RWPE2 (cell line): ENCODE measurements around the gene NR5A1.

Source experiments
- ATAC-seq: fragments of 200-7000 bp; cut with Tn5 transposase; 3 replicates; pipeline ENCODE4 v1.9.1; 2021; ENCODE audit warnings: low read depth
- DNase-seq: peaks from one replicate; pipeline ENCODE4 v3.0.0-alpha.2; 2020; ENCODE audit warnings: low spot score
- H3K27ac ChIP-seq: fragments of 450-650 bp; 2 replicates; pipeline ENCODE4 v1.5.1; 2017; ENCODE audit warnings: mild to moderate bottlenecking; ENCODE audit not compliant: poor library complexity, severe bottlenecking
- H3K27me3 ChIP-seq: fragments of 250-450 bp; sonication (Bioruptor Pico); 2 replicates; pipeline ENCODE4 v1.5.1; 2021; ENCODE audit warnings: mild to moderate bottlenecking, moderate library complexity; ENCODE audit not compliant: insufficient read depth, poor library complexity, severe bottlenecking
- H3K36me3 ChIP-seq: fragments of 250-450 bp; sonication (Bioruptor Pico); 2 replicates; pipeline ENCODE4 v1.5.1; 2020; ENCODE audit warnings: low read depth, mild to moderate bottlenecking, moderate library complexity
- H3K4me1 ChIP-seq: fragments of 250-450 bp; sonication (Bioruptor Pico); 2 replicates; pipeline ENCODE4 v1.5.1; 2021; ENCODE audit warnings: mild to moderate bottlenecking, moderate library complexity; ENCODE audit not compliant: insufficient read depth, poor library complexity, severe bottlenecking
- H3K4me3 ChIP-seq: fragments of 250-450 bp; sonication (Bioruptor Pico); 2 replicates; pipeline ENCODE4 v1.5.1; 2021; ENCODE audit warnings: mild to moderate bottlenecking, moderate library complexity; ENCODE audit not compliant: severe bottlenecking
- H3K9me3 ChIP-seq: fragments of 250-450 bp; sonication (Bioruptor Pico); 2 replicates; pipeline ENCODE4 v1.5.1; 2021; ENCODE audit warnings: mild to moderate bottlenecking, moderate library complexity; ENCODE audit not compliant: severe bottlenecking
- CTCF ChIP-seq: fragments of 450-650 bp; IDR thresholded peaks from one replicate; pipeline ENCODE4 v1.5.1; 2017; ENCODE audit warnings: mild to moderate bottlenecking, moderate library complexity; ENCODE audit not compliant: poor library complexity, severe bottlenecking

The NR5A1 gene

DNA sequence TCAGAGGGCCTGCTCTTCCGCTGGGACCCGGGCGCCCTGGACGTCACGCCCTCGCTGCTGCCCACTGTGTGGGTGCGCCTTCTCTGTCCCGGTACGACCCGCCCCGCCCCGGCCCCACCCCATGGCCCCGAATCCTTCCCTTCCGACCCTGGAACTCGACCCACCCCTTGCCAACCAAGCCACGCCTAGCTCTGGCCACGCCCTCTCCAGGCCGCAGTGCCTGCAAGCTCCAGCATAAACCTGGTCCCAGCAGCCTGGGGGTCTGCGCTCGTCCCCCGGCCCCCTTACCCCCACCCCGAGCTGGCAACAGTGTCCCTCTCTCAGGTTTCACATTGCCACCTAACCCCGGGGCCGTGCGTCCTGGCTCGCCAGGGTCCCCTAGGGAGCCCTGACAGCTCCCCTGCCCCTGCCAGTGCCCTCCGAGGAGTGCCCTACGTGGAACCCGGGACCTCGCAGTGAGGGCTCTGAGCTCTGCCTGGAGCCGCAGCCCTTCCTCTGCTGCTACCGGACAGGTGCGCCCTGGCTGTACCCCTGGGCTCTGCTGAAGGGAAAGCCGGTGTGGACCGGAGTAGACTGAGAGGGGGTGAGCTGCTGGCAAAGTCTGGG lies 53.5 kb downstream of the NR5A1 start:
- H3K27me3 ChIP-seq = no peaks in the 10 kb centered on the region
- DNase-seq (no peak), ATAC-seq (peak; percentile 40)
- H3K4me3 ChIP-seq = peak overlapping the region; percentile 20
- no peaks in the 10 kb centered on the region for H3K4me1 ChIP-seq
- TF ChIP-seq CTCF = no peak
- H3K27ac ChIP-seq = no peak overlapping the region
- H3K36me3 ChIP-seq = no peaks in the 10 kb centered on the region
- H3K9me3 ChIP-seq = no peaks in the 10 kb centered on the region

DNA sequence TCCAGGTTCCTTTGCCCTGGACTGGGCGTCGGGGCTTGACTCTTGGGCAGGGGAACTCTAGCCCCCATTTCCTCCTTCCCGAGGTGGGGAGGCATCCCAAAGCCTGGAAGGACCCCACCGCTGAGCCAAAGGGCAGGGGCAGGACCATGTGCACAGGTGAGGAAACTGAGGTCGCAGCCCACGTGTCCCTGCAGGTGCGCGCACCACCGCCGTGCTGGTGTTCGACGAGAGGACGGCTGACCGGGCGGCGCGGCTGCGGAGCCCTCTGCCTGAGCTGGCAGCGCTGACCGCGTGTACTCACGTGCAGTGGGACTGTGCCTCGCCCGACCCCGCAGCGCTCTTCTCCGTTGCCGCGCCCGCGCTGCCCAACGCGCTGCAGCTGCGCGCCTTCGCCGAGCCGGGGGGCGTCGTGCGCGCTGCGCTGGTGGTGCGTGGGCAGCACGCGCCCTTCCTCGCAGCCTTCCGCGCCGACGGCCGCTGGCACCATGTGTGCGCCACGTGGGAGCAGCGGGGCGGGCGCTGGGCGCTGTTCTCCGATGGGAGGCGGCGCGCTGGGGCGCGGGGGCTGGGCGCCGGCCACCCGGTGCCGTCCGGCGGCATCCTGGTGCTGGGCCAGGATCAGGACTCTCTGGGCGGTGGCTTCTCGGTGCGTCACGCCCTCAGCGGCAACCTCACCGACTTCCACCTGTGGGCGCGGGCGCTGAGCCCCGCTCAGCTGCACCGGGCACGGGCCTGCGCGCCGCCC lies 54.2 kb downstream of the NR5A1 start:
- no peak overlapping the region for H3K27ac ChIP-seq
- H3K4me1 ChIP-seq = no peaks in the 10 kb centered on the region
- no peaks in the 10 kb centered on the region for H3K9me3 ChIP-seq
- TF ChIP-seq CTCF = no peak
- H3K4me3 ChIP-seq = peak overlapping the region; percentile 20
- H3K36me3 ChIP-seq = no peaks in the 10 kb centered on the region
- DNase-seq (no peak), ATAC-seq (peak; percentile 46)
- no peaks in the 10 kb centered on the region for H3K27me3 ChIP-seq

DNA sequence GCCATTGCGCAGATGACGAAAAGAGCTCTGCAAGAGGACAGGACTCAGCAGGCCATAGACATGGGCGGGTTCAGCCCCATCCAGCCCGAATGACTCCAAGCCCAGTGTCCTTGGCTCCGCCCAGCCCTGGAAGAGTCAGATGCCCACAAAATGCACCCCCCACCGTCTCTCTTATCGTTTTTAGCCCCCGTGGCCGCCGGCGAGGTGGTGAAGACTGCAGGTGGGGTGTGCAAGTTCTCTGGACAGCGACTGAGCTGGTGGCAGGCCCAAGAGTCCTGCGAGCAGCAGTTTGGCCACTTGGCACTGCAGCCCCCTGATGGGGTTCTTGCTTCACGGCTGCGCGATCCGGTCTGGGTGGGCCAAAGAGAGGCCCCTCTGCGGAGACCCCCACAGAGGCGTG lies 54.9 kb downstream of the NR5A1 start:
- Histone ChIP-seq H3K9me3 (no peaks in the 10 kb centered on the region), H3K36me3 (no peaks in the 10 kb centered on the region), H3K4me1 (peaks cover under 1% of the 10 kb centered on the region), H3K27me3 (no peaks in the 10 kb centered on the region), H3K4me3 (no peak overlapping the region), H3K27ac (no peak overlapping the region)
- ATAC-seq (no peak), DNase-seq (no peak)
- TF ChIP-seq CTCF = no peak

GRCh38 chr9:124450931-124451661 lies 56.1 kb downstream of the NR5A1 start:
- ATAC-seq (no peak), DNase-seq (no peak)
- H3K4me1 ChIP-seq = peaks cover 5% of the 10 kb centered on the region
- no peak for TF ChIP-seq CTCF
- peak overlapping the region; percentile 16 for H3K4me3 ChIP-seq
- no peak overlapping the region for H3K27ac ChIP-seq
- H3K9me3 ChIP-seq = no peaks in the 10 kb centered on the region
- no peaks in the 10 kb centered on the region for H3K27me3 ChIP-seq
- no peaks in the 10 kb centered on the region for H3K36me3 ChIP-seq
